ENCODE measurements around the gene CD2BP2.
"Not testable (repeated sequence)": the region's sequence is repeated elsewhere in the genome, so short reads cannot be mapped to it uniquely, and the experiment has no call there.

CD2BP2 gene

DNA sequence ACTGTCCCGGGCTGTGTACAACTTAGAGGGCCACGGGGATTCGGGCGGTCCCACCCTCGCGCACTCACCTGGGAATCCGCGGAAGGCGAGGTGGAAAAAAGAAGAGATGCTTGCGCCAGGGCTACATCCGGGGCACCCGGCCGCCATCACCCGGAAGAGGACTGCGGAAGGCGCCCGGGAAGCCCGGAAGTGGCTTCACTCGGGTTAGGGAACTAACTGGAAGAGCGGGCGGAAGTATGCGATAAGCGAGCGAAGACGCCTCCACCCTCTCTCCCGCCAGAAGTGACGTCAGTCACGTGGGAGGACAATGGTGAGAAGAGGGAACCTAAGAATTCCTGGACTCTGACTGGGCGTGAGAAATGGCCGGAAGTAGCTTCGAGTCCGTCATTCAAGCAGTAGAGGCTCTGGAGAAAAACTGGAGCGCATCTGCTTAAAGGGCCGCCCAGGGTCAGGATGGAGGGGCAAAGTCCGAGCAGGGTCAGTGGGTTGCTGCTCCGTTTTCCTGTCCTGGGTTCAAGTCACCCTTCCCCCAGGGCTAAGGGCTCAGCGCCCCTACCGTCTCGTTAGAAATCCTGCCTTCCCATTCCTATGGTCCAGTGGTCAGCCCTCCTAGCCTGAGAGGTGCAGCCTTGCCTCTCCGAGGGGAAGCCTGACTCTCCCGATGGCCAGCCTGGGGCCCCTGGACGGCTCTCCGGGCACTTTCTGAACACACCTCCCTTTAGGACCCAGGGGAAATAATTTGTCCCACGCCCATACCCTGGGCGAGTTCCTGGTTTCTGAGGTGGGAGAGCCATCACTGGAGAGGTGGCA, at the start of gene CD2BP2:
Gene CD2BP2 (minus strand): TSS at position 165 of the 810 bp plus-strand sequence. CDS start 627 bp downstream, outside the sequence.
- H3K36me3 ChIP-seq (ENCODE audit: control insufficient read depth, insufficient read depth, low read length): peaks cover 28% of the 10 kb centered on the region
- H3K4me3 ChIP-seq (ENCODE audit: low read length): peak within 1 kb of the TSS; percentile 97
- H3K4me1 ChIP-seq (ENCODE audit: control insufficient read depth, insufficient read depth, low read length): peaks cover 37% of the 10 kb centered on the region
- H3K27me3 ChIP-seq (ENCODE audit: control insufficient read depth, insufficient read depth, low read length): no peaks in the 10 kb centered on the region
- peak within 1 kb of the TSS; percentile 95 for H3K27ac ChIP-seq (ENCODE audit: low read depth, low read length)
- H3K9ac ChIP-seq (ENCODE audit: low read length): peak within 1 kb of the TSS; percentile 96

GRCh38 chr16:30401768-30402425, 46.8 kb upstream of the CD2BP2 start:
- Histone ChIP-seq H3K4me1 (ENCODE audit: control insufficient read depth, insufficient read depth, low read length) (peaks cover 11% of the 10 kb centered on the region), H3K36me3 (ENCODE audit: control insufficient read depth, insufficient read depth, low read length) (peaks cover 3% of the 10 kb centered on the region), H3K27ac (ENCODE audit: low read depth, low read length) (no peak overlapping the region), H3K27me3 (ENCODE audit: control insufficient read depth, insufficient read depth, low read length) (no peaks in the 10 kb centered on the region), H3K4me3 (ENCODE audit: low read length) (no peak overlapping the region), H3K9ac (ENCODE audit: low read length) (no peak overlapping the region)

DNA sequence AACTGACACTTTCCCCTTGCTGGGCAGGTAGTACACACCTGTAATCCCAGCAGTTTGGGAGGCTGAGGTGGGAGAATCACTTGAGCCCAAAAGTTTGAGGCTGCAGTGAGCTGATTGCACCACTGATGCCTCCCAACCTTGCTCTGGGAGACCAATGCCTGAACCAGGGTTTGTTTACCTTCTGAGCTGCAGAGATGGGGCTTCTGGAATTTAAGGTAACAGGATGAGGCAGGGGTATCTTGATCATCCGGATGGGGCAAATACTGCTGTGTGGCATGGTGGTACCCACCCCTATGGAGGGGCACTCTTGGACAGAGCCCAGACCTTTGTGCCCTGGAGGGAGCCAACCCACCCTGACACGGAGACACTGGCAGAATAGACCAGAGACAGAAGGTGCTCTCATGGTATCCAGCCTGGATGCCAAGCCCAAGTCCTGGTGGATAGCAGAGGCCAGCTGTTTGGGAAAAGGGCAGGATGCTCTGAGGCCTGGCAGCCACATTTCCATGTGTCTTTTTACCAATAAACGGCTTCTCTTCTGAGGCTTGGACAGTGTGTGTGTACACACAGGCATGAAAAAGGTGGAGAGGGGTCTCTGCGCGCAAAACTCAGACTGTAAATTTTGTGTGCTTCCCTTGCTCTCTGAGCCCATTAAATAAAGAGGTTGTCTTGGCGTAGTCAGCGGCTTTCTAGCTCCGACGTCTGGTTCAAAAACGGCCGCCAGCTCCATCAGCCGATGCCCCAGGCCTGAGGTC, 44.5 kb upstream of the CD2BP2 start:
- no peaks in the 10 kb centered on the region for H3K27me3 ChIP-seq (ENCODE audit: control insufficient read depth, insufficient read depth, low read length)
- H3K36me3 ChIP-seq (ENCODE audit: control insufficient read depth, insufficient read depth, low read length): peaks cover 3% of the 10 kb centered on the region
- peaks cover 17% of the 10 kb centered on the region for H3K4me1 ChIP-seq (ENCODE audit: control insufficient read depth, insufficient read depth, low read length)
- H3K27ac ChIP-seq (ENCODE audit: low read depth, low read length): peak overlapping the region; percentile 99
- H3K9ac ChIP-seq (ENCODE audit: low read length): peak overlapping the region; percentile 72
- peak overlapping the region; percentile 89 for H3K4me3 ChIP-seq (ENCODE audit: low read length)

GRCh38 chr16:30398661-30399434, 43.7 kb upstream of the CD2BP2 start:
- Histone ChIP-seq H3K4me1 (ENCODE audit: control insufficient read depth, insufficient read depth, low read length) (peaks cover 19% of the 10 kb centered on the region), H3K4me3 (ENCODE audit: low read length) (no peak overlapping the region), H3K9ac (ENCODE audit: low read length) (no peak overlapping the region), H3K36me3 (ENCODE audit: control insufficient read depth, insufficient read depth, low read length) (peaks cover 3% of the 10 kb centered on the region), H3K27ac (ENCODE audit: low read depth, low read length) (peak overlapping the region; percentile 99), H3K27me3 (ENCODE audit: control insufficient read depth, insufficient read depth, low read length) (no peaks in the 10 kb centered on the region)

- peaks cover 3% of the 10 kb centered on the region for H3K36me3 ChIP-seq (ENCODE audit: control insufficient read depth, insufficient read depth, low read length)
- H3K4me3 ChIP-seq (ENCODE audit: low read length): no peak overlapping the region
- no peak overlapping the region for H3K9ac ChIP-seq (ENCODE audit: low read length)
- peak overlapping the region; percentile 99 for H3K27ac ChIP-seq (ENCODE audit: low read depth, low read length)
- H3K4me1 ChIP-seq (ENCODE audit: control insufficient read depth, insufficient read depth, low read length): peaks cover 19% of the 10 kb centered on the region
- H3K27me3 ChIP-seq (ENCODE audit: control insufficient read depth, insufficient read depth, low read length): no peaks in the 10 kb centered on the region
These were observed 42.9 kb upstream of the CD2BP2 start for GRCh38 chr16:30397776-30398660.

DNA sequence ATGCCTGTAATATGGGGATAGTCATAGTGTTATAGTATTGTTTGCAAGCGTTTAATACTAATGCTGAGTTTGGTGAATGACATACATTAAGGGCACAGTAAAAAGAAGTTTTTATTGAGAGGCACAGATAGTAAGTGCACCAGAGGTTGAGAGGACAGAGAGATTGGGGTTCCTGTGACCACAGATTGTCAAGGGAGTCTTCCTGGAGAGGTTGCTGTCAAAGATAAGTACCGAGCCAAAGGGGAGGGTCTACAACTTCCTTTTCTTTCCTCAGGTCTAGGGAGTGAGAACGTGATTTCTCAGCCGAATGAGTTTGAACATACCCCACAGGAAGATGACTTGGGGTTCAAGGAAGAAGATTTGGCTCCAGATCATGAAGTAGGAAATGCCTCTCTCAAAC, 41.9 kb upstream of the CD2BP2 start:
- Histone ChIP-seq H3K36me3 (ENCODE audit: control insufficient read depth, insufficient read depth, low read length) (peaks cover 3% of the 10 kb centered on the region), H3K4me1 (ENCODE audit: control insufficient read depth, insufficient read depth, low read length) (peaks cover 19% of the 10 kb centered on the region), H3K4me3 (ENCODE audit: low read length) (no peak overlapping the region), H3K27ac (ENCODE audit: low read depth, low read length) (no peak overlapping the region), H3K27me3 (ENCODE audit: control insufficient read depth, insufficient read depth, low read length) (no peaks in the 10 kb centered on the region), H3K9ac (ENCODE audit: low read length) (no peak overlapping the region)

DNA sequence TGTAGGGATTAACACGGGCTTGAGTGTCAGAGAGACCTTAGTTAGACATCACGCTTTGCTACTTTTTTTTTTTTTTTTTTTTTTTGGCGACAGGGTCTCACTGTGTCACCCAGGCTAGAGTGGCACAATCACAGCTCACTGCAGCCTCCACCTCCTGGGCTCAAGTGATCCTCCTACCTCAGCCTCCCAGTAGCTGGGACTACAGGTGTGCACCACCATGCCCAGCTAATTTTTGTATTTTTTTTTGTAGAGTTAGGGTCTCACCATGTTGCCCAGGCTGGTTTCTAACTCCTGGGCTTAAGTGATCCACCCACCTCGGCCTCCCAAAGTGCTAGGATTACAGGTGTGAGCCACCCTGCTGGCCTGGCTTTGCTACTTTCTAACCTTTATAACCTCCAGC, 41.5 kb upstream of the CD2BP2 start:
- not testable (repeated sequence) for H3K27ac ChIP-seq (ENCODE audit: low read depth, low read length); H3K36me3 ChIP-seq (ENCODE audit: control insufficient read depth, insufficient read depth, low read length); H3K27me3 ChIP-seq (ENCODE audit: control insufficient read depth, insufficient read depth, low read length); H3K9ac ChIP-seq (ENCODE audit: low read length)
- H3K4me1 ChIP-seq (ENCODE audit: control insufficient read depth, insufficient read depth, low read length): peaks cover 19% of the 10 kb centered on the region
- H3K4me3 ChIP-seq (ENCODE audit: low read length): peak overlapping the region; percentile 92

GRCh38 chr16:30395992-30396585, 41.0 kb upstream of the CD2BP2 start:
- H3K27ac ChIP-seq (ENCODE audit: low read depth, low read length): peak overlapping the region; percentile 71
- H3K4me1 ChIP-seq (ENCODE audit: control insufficient read depth, insufficient read depth, low read length): peaks cover 19% of the 10 kb centered on the region
- peak overlapping the region; percentile 52 for H3K9ac ChIP-seq (ENCODE audit: low read length)
- H3K4me3 ChIP-seq (ENCODE audit: low read length): peak overlapping the region; percentile 92
- H3K36me3 ChIP-seq (ENCODE audit: control insufficient read depth, insufficient read depth, low read length): peaks cover 3% of the 10 kb centered on the region
- no peaks in the 10 kb centered on the region for H3K27me3 ChIP-seq (ENCODE audit: control insufficient read depth, insufficient read depth, low read length)

- peak within 1 kb of the TSS; percentile 52 for H3K9ac ChIP-seq (ENCODE audit: low read length)
- no peaks in the 10 kb centered on the region for H3K27me3 ChIP-seq (ENCODE audit: control insufficient read depth, insufficient read depth, low read length)
- H3K4me3 ChIP-seq (ENCODE audit: low read length): peak within 1 kb of the TSS; percentile 92
- H3K27ac ChIP-seq (ENCODE audit: low read depth, low read length): peak within 1 kb of the TSS; percentile 84
- H3K4me1 ChIP-seq (ENCODE audit: control insufficient read depth, insufficient read depth, low read length): peaks cover 19% of the 10 kb centered on the region
- peaks cover 3% of the 10 kb centered on the region for H3K36me3 ChIP-seq (ENCODE audit: control insufficient read depth, insufficient read depth, low read length)
These were observed 40.3 kb upstream of the CD2BP2 start, which contains the start of gene ZNF48 for GRCh38 chr16:30395155-30395991. TSS of gene ZNF48 (plus strand) at chr16:30395420. CDS start at chr16:30395795, 375 bp downstream.

- Histone ChIP-seq H3K4me1 (ENCODE audit: control insufficient read depth, insufficient read depth, low read length) (peaks cover 17% of the 10 kb centered on the region), H3K9ac (ENCODE audit: low read length) (peak overlapping the region; percentile 51), H3K4me3 (ENCODE audit: low read length) (peak overlapping the region; percentile 92), H3K27me3 (ENCODE audit: control insufficient read depth, insufficient read depth, low read length) (no peaks in the 10 kb centered on the region), H3K27ac (ENCODE audit: low read depth, low read length) (peak overlapping the region; percentile 84), H3K36me3 (ENCODE audit: control insufficient read depth, insufficient read depth, low read length) (peaks cover 3% of the 10 kb centered on the region)
These were observed 39.6 kb upstream of the CD2BP2 start for GRCh38 chr16:30394592-30395154.

Data from rectal smooth muscle tissue (tissue), 1 donor.